ENCODE measurements around the gene SEMA4B.

The SEMA4B gene

GRCh38 chr15:90201130-90201943, at the start of gene SEMA4B:
Gene SEMA4B, plus strand, starts transcription at chr15:90201330. Its CDS starts 249 bp downstream, at chr15:90201579.
- peak within 1 kb of the TSS; percentile 91 for H3K27ac ChIP-seq
- no peak; the same call in 1 of the 2 replicates for TF ChIP-seq CTCF (conservative IDR thresholded peaks at IDR 0.05)

GRCh38 chr15:90151989-90152645, 49.0 kb upstream of the SEMA4B start:
- no peak for TF ChIP-seq CTCF (conservative IDR thresholded peaks at IDR 0.05)
- peak overlapping the region; percentile 100 for H3K27ac ChIP-seq

- peak overlapping the region; percentile 100; the same call in 1 of the 2 replicates for H3K27ac ChIP-seq
- TF ChIP-seq CTCF (conservative IDR thresholded peaks at IDR 0.05) = no peak
These were observed 47.5 kb upstream of the SEMA4B start for GRCh38 chr15:90153658-90154057.

GRCh38 chr15:90154246-90154645, 46.9 kb upstream of the SEMA4B start:
- no peak for TF ChIP-seq CTCF (conservative IDR thresholded peaks at IDR 0.05)

GRCh38 chr15:90154861-90155626, 46.1 kb upstream of the SEMA4B start:
- TF ChIP-seq CTCF (conservative IDR thresholded peaks at IDR 0.05) = no peak
- peak overlapping the region; percentile 100 for H3K27ac ChIP-seq

More at GRCh38 chr15:90154246-90154645, 46.9 kb upstream of the SEMA4B start:
- H3K27ac ChIP-seq = peak overlapping the region; percentile 100

GRCh38 chr15:90159213-90159612, 41.9 kb upstream of the SEMA4B start:
- no peak for TF ChIP-seq CTCF (conservative IDR thresholded peaks at IDR 0.05)
- H3K27ac ChIP-seq = peak overlapping the region; percentile 100

Measured in VCaP (cell line).